T-helper 2 cell treated with Interferon-gamma antibody and Interleukin-4, amounts not matched to agents 100 ng/mL and 5 ng/mL, for 36 hours (primary cell): ENCODE results near the gene DEFB131A. TPM values are rescaled to one million over a fixed set of nuclear protein-coding genes. Genes with fewer than 3 reads are reported as not detected.
"Not testable (repeated sequence)": the region's sequence is repeated elsewhere in the genome, so short reads cannot be mapped to it uniquely, and the experiment has no call there.

Experiments
- intact Hi-C: fragments of 100-400 bp; cut with micrococcal nuclease; formaldehyde crosslinking; loops from one replicate; pipeline ENCODE4 v1.15.1; 2023
- total RNA-seq: library from RNA; stranded (reverse); gene quantifications from 2 replicates; pipeline ENCODE4 v1.2.3, GENCODE V29; 2022

The DEFB131A gene
- not detected in 2 replicates for total RNA-seq

GRCh38 chr4:9444114-9444513 lies at the start of gene DEFB131A:
TSS of gene DEFB131A (plus strand) at chr4:9444414. CDS start at chr4:9444534, 120 bp downstream.
- intact Hi-C loops = not testable (repeated sequence)

- intact Hi-C loops = not testable (repeated sequence)
These were observed 38.4 kb upstream of the DEFB131A start for GRCh38 chr4:9405774-9406173.

- intact Hi-C loops = not testable (repeated sequence)
These were observed 37.7 kb upstream of the DEFB131A start for GRCh38 chr4:9406491-9406890.

- intact Hi-C loops = no loop called here
These were observed 34.4 kb upstream of the DEFB131A start for GRCh38 chr4:9409793-9410192.

GRCh38 chr4:9421884-9422455 lies 22.2 kb upstream of the DEFB131A start:
- intact Hi-C loops = not testable (repeated sequence)

GRCh38 chr4:9425916-9426315 lies 18.3 kb upstream of the DEFB131A start:
- intact Hi-C loops = not testable (repeated sequence)

- intact Hi-C loops = not testable (repeated sequence)
These were observed 14.2 kb upstream of the DEFB131A start for GRCh38 chr4:9430061-9430460.

DNA sequence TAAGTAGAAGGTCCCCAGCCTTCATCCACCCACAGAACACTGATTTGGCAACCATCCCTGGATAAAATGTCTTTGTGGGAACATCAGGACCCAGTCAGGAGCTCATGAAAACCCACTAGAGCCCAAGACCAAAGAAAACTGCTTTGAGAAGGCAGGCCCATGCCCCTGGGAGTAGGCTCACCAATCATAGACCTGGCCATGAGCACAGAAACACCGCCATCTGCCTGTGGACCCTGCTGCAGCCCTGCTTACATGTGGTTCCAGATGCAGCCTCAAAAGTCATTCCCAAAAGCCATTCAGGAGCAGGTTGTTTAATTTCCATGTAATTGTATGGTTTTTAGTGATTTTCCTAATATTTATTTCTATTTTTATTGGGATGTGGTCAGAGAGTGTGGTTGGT lies 10.9 kb upstream of the DEFB131A start:
- intact Hi-C loops = not testable (repeated sequence)

- intact Hi-C loops = not testable (repeated sequence)
These were observed 7.5 kb upstream of the DEFB131A start for GRCh38 chr4:9436728-9437127.

DNA sequence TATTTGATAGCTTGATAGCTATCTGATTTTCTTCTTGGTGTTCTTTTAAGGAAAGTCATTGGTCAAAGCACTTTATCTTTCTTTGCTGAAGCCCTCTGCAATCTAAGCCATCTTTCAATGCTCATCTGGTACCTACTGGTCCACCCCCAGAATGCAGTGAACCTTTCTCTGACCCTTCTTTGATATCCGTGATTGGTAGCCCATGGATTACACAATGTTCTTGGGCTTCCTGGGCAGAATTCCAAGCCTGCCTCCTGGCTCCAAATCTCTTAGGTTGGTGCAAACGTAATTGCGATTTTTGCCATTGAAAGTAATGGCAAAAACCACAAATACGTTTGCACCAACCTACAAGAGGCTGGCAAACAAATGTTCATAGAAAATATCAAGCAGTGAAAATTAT lies 1.9 kb upstream of the DEFB131A start:
- intact Hi-C loops = not testable (repeated sequence)

DNA sequence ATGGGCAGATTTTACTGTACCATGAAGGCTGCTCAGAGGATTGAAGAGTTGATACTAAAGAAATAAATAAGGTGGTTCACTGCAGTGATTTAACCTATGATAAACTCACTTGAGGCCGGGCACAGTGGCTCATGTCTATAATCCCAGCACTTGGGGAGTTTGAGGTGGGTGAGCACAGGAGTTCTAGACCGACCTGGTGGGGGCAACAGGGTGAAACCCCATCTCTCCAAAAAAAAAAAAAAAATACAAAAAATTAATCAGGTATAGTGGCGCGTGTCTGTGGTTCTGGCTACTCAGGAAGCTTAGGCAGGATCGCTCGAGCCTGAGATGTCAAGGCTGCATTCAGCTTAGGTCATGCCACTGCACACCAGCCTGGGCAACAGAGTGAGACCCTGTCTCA lies 467 bp downstream of the DEFB131A start:
- intact Hi-C loops = not testable (repeated sequence)

- intact Hi-C loops = not testable (repeated sequence)
These were observed 8.0 kb downstream of the DEFB131A start for GRCh38 chr4:9452251-9452650.

GRCh38 chr4:9454284-9454683 lies 10.1 kb downstream of the DEFB131A start:
- intact Hi-C loops = not testable (repeated sequence)

GRCh38 chr4:9455046-9455445 lies 10.8 kb downstream of the DEFB131A start:
- intact Hi-C loops = not testable (repeated sequence)

DNA sequence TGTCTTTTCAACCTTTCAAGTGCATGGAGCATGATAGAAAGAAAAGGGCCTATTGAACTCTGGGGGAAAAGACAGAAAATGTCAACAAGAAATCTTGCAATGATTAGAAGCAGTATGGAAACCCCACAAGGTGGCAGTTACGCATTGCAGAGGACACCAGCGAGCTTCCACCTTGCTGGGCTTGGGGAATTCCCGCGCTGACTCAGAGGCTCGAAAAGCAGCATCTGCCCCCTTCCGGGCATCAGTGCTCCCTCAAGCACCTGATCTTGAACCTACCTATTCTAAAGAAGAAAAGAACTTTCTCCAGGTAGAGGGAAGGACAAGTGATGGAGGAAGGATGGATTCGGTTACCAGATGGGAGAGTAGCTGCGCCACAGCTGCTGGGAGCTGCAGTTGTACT lies 35.3 kb downstream of the DEFB131A start:
- intact Hi-C loops = not testable (repeated sequence)

DNA sequence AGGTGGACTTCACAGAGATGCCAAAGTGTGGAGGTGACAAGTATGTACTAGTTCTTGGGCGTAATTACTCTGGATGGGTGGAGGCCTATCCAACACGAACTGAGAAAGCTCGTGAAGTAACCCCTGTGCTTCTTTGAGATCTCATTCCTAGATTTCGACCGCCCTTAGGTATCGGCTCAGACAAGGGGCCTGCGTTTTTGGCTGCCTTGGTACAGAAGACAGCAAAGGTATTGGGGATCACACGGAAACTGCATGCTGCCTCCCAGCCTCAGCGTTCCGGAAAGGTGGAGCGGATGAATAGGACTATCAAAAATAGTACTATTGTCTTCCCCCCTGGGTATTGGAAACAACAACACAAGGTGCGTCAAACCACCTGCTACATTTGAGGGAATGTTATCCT lies 35.9 kb downstream of the DEFB131A start:
- intact Hi-C loops = not testable (repeated sequence)

- intact Hi-C loops = not testable (repeated sequence)
These were observed 38.7 kb downstream of the DEFB131A start for GRCh38 chr4:9482871-9483270.

DNA sequence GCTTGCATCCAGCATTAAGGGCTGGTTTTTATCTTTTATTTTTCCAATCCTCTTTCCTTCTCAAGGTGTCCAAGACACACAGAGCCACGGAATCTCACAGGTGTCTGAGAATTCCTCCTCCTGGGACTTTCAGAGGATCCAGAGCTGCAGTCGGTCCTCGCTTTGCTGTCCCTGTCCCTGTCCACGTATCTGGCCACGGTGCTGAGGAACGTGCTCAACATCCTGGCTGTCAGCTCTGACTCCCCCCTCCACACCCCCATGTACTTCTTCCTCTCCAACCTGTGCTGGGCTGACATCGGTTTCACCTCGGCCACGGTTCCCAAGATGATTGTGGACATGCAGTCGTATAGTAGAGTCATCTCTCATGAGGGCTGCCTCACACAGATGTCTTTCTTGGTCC lies 39.5 kb downstream of the DEFB131A start:
- intact Hi-C loops = not testable (repeated sequence)

DNA sequence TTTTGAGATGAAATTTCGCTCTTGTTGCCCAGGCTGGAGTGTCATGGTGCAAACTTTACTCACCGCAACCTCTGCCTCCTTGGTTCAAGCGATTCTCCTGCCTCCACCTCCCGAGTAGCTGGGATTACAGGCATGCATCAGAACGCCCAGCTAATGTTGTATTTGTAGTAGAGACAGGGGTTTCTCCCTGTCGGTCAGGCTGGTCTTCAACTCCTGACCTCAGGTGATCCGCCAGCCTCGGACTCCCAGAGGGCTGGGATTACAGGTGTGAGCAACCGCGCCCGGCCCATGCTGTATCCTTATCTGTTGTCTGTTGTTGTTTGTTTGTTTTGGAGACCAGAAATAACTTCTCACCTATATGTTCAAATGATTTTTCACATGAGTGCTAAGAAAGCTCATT lies 42.7 kb downstream of the DEFB131A start:
- intact Hi-C loops = not testable (repeated sequence)

DNA sequence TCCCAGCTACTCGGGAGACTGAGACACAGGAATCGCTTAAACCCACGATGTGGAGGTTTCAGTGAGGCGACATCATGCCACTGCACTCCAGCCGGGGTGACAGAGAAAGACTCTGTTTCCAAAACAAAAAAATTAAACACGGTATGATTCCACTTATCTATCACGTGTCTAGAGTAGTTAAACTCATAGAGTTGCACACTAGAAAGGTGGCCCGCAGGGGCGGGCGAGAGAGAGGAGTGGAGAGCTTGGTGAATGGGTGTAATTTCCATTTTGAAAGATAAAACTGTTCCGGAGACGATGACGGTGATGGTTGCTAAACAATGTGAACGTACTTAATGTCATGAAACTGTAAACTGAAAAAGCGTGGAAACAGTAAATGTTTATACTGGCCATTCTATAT lies 44.6 kb downstream of the DEFB131A start:
- intact Hi-C loops = not testable (repeated sequence)

DNA sequence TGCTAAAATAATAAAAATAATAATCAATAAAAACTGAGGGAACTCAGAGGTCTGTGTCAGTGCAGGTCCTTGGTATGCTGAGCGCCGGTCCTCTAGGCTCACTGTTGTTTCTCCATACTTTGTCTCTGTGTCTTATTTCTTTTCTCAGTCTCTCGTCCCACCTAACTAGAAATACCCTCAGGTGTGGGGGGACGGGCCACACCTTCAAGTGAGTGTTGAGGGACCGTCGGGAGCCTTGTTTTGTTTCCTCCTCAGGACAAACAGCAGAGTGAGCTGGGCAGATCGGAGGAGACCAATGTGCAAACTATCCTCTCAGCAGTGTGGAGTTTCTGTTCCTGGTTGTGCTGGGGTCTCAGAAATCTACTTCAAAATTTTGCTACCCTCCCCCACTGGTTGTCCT lies 46.3 kb downstream of the DEFB131A start:
- intact Hi-C loops = not testable (repeated sequence)

DNA sequence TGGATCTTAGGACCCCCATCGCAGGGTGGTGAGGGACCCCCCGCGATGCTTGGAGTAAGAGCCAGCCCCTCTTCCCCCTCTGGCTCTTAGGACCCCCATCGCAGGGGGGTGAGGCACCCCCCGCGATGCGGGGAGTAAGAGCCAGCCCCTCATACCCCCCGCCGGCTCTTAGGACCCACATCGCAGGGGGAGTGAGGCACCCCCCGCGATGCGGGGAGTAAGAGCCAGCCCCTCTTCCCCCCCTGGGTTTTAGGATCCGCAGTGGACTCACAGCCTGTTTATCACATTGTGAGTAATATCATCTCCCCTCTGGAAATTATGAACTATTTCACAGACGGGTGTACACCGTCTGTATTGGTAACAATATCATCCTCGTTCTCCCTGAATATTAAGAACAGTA lies 46.8 kb downstream of the DEFB131A start:
- intact Hi-C loops = not testable (repeated sequence)

GRCh38 chr4:9493589-9493988 lies 49.4 kb downstream of the DEFB131A start:
- intact Hi-C loops = not testable (repeated sequence)
